GM23338 (cell line): ENCODE results near the gene DTNB.

Experiments used
- CTCF ChIP-seq, 2 experiments: fragments of 200-600 bp in 1 of 2; sonication (generic) in 1 of 2; conservative IDR thresholded peaks; 2 replicates each; pipeline versions ENCODE4 v1.5.1 to v1.6.1; 2016 to 2017; ENCODE audit warnings: antibody characterized with exemption in 2 of 2, low read depth in 2 of 2, mild to moderate bottlenecking in 2 of 2, moderate library complexity in 1 of 2
- EZH2 ChIP-seq: fragments of 200-600 bp; sonication (generic); IDR thresholded peaks from one replicate; pipeline ENCODE4 v1.8.0; 2017; ENCODE audit warnings: antibody characterized with exemption, mild to moderate bottlenecking, low read depth; ENCODE audit not compliant: unreplicated experiment
- JUNB ChIP-seq: IDR thresholded peaks from one replicate; pipeline ENCODE4 v1.6.1; 2016; ENCODE audit warnings: antibody characterized with exemption; ENCODE audit not compliant: unreplicated experiment
- POLR2AphosphoS5 ChIP-seq: IDR thresholded peaks from 2 replicates; pipeline ENCODE4 v1.6.1; 2016; ENCODE audit warnings: antibody characterized with exemption, low read depth

- TF ChIP-seq CTCF (conservative IDR thresholded peaks at IDR 0.05; ENCODE audit: low read depth in 2 of 2) (no peak), EZH2 (no peak), POLR2AphosphoS5 (no peak), JUNB (no peak)
These were observed 39.1 kb upstream of the DTNB start for GRCh38 chr2:25712455-25712854.
